ENCODE measurements around the gene VEZF1. TPM values are rescaled to one million over a fixed set of nuclear protein-coding genes. Genes with fewer than 3 reads are reported as not detected.

The VEZF1 gene
- total RNA-seq, 1 donor from 2014 or later = 35.4 TPM

DNA sequence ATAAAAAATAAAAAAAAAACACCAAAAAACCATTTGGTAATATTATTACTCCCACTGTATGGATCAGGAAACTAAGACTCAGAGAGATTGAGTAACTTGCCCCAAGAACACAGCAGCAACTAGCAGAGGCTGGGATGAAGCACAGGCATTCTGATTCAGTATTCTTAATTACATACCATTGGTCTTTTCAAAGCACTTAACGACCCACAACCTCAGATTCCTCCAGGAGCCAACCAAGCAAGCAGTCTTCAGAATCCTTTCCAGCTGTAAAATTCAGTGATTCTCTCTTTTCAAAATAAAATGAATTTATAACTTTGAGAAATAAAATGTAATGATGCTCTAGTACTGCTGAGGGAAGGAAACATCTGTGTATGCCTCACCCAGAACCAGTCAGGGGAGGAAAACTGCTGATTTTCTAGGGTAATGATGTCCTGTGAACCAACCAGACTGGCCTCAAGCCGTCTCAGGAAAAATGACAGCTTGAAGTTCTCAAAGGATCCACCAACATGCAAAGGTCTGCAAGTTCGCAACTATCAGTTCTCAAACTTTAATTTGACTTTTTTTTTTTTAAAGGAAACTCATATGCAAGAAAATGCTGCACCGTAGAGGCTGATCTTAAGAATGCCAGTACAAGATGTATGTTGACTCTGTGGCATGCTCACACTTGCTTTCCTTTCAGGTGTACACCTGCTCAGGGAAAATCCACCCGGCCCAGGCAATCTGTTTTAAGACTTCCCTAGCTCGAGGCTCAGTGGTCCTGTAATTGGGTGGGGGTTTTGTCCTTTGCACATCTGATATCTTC is 41.9 kb downstream of the VEZF1 start:
- H3K9me3 Mint-ChIP-seq = no peaks in the 10 kb centered on the region
- no peak for DNase-seq
- intact Hi-C loops (cut with micrococcal nuclease) = no loop called here
- peaks cover 40% of the 10 kb centered on the region for H3K27me3 Mint-ChIP-seq
- no peaks in the 10 kb centered on the region for H3K36me3 Mint-ChIP-seq (ENCODE audit: low read depth)
- H3K27ac Mint-ChIP-seq = peak overlapping the region; percentile 6
- H3K4me1 Mint-ChIP-seq = peaks cover 36% of the 10 kb centered on the region
- peak overlapping the region; percentile 52 for H3K4me3 Mint-ChIP-seq

GRCh38 chr17:57944908-57945307 is 43.1 kb downstream of the VEZF1 start:
- H3K4me3 Mint-ChIP-seq = no peak overlapping the region
- H3K9me3 Mint-ChIP-seq = no peaks in the 10 kb centered on the region
- H3K36me3 Mint-ChIP-seq (ENCODE audit: low read depth) = no peaks in the 10 kb centered on the region
- no peak overlapping the region for H3K27ac Mint-ChIP-seq
- no peak for DNase-seq
- peaks cover 40% of the 10 kb centered on the region for H3K4me1 Mint-ChIP-seq
- intact Hi-C loops (cut with micrococcal nuclease) = no loop called here
- peaks cover 48% of the 10 kb centered on the region for H3K27me3 Mint-ChIP-seq

DNA sequence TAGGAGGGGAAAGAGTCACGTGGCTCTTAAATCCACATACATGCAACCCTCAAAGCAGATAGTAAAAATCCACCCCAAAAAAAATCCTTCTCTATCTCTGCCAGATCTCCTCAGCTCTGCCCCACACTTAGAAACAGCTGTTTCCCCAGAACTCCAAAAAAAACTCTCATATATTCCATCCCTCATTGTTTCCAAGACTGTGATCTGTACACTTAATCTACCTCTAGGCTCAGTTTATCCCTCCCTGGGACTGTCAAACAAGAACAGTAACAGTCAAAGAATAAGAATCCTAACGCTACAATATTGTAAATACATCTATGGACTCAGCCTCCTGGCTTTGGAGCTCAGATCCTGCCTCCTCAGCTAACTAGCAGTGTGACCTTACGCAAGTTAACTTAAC is 44.4 kb downstream of the VEZF1 start:
- no peak for DNase-seq
- no peak overlapping the region for H3K4me3 Mint-ChIP-seq
- peaks cover 36% of the 10 kb centered on the region for H3K4me1 Mint-ChIP-seq
- no peak overlapping the region for H3K27ac Mint-ChIP-seq
- H3K36me3 Mint-ChIP-seq (ENCODE audit: low read depth) = no peaks in the 10 kb centered on the region
- peaks cover 48% of the 10 kb centered on the region for H3K27me3 Mint-ChIP-seq
- no peaks in the 10 kb centered on the region for H3K9me3 Mint-ChIP-seq
- intact Hi-C loops (cut with micrococcal nuclease) = no loop called here

DNA sequence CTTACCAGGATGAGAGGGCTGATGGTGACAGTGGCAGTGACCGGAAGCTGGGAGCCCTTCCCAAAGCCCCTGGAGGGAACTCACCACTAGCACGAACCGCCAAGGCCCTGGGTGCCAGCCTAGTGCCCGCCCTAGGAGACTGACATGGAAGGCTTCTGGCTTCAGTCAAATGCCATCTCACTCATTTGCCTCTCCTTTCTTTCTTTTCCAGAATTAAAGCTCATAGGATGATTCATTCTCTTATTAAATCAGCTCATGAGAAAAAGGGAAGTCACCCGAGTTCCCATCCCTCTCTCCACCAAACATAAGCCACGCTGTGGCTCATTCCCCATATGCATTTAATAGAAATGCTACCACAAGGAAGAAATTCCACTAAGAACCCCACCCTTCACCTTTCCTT is 44.9 kb downstream of the VEZF1 start:
- no peak overlapping the region for H3K4me3 Mint-ChIP-seq
- DNase-seq = no peak
- H3K27me3 Mint-ChIP-seq = peaks cover 48% of the 10 kb centered on the region
- intact Hi-C loops (cut with micrococcal nuclease) = no loop called here
- peaks cover 31% of the 10 kb centered on the region for H3K4me1 Mint-ChIP-seq
- no peaks in the 10 kb centered on the region for H3K9me3 Mint-ChIP-seq
- no peak overlapping the region for H3K27ac Mint-ChIP-seq
- H3K36me3 Mint-ChIP-seq (ENCODE audit: low read depth) = no peaks in the 10 kb centered on the region

GRCh38 chr17:57941384-57942370 is 46.4 kb downstream of the VEZF1 start:
- H3K27ac Mint-ChIP-seq = peak overlapping the region; percentile 22
- intact Hi-C loops (cut with micrococcal nuclease) = no loop called here
- H3K27me3 Mint-ChIP-seq = peaks cover 41% of the 10 kb centered on the region
- H3K4me3 Mint-ChIP-seq = no peak overlapping the region
- DNase-seq = no peak
- peaks cover 26% of the 10 kb centered on the region for H3K4me1 Mint-ChIP-seq
- no peaks in the 10 kb centered on the region for H3K9me3 Mint-ChIP-seq
- no peaks in the 10 kb centered on the region for H3K36me3 Mint-ChIP-seq (ENCODE audit: low read depth)

GRCh38 chr17:57940653-57941329 is 47.3 kb downstream of the VEZF1 start:
- no peak overlapping the region for H3K4me3 Mint-ChIP-seq
- no peak overlapping the region for H3K27ac Mint-ChIP-seq
- H3K9me3 Mint-ChIP-seq = no peaks in the 10 kb centered on the region
- DNase-seq = no peak
- peaks cover 23% of the 10 kb centered on the region for H3K4me1 Mint-ChIP-seq
- intact Hi-C loops (cut with micrococcal nuclease) = no loop called here
- no peaks in the 10 kb centered on the region for H3K36me3 Mint-ChIP-seq (ENCODE audit: low read depth)
- peaks cover 35% of the 10 kb centered on the region for H3K27me3 Mint-ChIP-seq

GRCh38 chr17:57940231-57940630 is 47.8 kb downstream of the VEZF1 start:
- no peak overlapping the region for H3K27ac Mint-ChIP-seq
- peaks cover 35% of the 10 kb centered on the region for H3K27me3 Mint-ChIP-seq
- no peaks in the 10 kb centered on the region for H3K36me3 Mint-ChIP-seq (ENCODE audit: low read depth)
- H3K4me3 Mint-ChIP-seq = no peak overlapping the region
- intact Hi-C loops (cut with micrococcal nuclease) = no loop called here
- H3K4me1 Mint-ChIP-seq = peaks cover 23% of the 10 kb centered on the region
- H3K9me3 Mint-ChIP-seq = no peaks in the 10 kb centered on the region
- DNase-seq = no peak

DNA sequence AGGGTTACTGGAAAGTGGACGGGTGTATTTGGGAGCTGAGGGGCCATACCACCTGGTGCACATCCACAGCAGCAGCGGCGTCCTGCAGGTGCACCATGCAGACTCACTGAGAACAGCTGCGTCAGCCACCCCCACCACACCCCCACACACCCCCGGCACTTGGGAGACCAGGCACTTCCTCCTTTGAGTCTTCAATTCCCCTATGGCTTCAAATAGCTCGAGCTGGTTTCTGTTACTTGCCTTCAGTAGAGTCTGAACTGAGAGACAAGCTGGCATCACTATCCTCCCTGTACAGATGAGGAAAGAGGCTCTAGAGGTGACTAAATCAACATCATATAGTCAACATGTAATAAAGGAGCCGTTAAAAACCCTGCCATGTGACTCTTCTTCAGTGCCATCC is 48.3 kb downstream of the VEZF1 start:
- DNase-seq = no peak
- intact Hi-C loops (cut with micrococcal nuclease) = no loop called here

GRCh38 chr17:57938061-57938502 is 50.0 kb downstream of the VEZF1 start:
- peaks cover 23% of the 10 kb centered on the region for H3K4me1 Mint-ChIP-seq
- no peaks in the 10 kb centered on the region for H3K36me3 Mint-ChIP-seq (ENCODE audit: low read depth)
- no peaks in the 10 kb centered on the region for H3K9me3 Mint-ChIP-seq
- H3K27ac Mint-ChIP-seq = no peak overlapping the region
- peaks cover 22% of the 10 kb centered on the region for H3K27me3 Mint-ChIP-seq
- no peak for DNase-seq
- intact Hi-C loops (cut with micrococcal nuclease) = no loop called here
- no peak overlapping the region for H3K4me3 Mint-ChIP-seq

More for the DNA sequence above, 48.3 kb downstream of the VEZF1 start:
- Mint-ChIP-seq H3K27me3 (peaks cover 32% of the 10 kb centered on the region), H3K4me1 (peaks cover 23% of the 10 kb centered on the region), H3K27ac (no peak overlapping the region), H3K9me3 (no peaks in the 10 kb centered on the region), H3K36me3 (ENCODE audit: low read depth) (no peaks in the 10 kb centered on the region), H3K4me3 (no peak overlapping the region)

- no peak for DNase-seq
- Mint-ChIP-seq H3K27ac (no peak overlapping the region), H3K4me1 (peaks cover 23% of the 10 kb centered on the region), H3K27me3 (peaks cover 20% of the 10 kb centered on the region), H3K36me3 (ENCODE audit: low read depth) (no peaks in the 10 kb centered on the region), H3K4me3 (no peak overlapping the region), H3K9me3 (no peaks in the 10 kb centered on the region)
- intact Hi-C loops (cut with micrococcal nuclease) = no loop called here
These were observed 50.6 kb downstream of the VEZF1 start for GRCh38 chr17:57937492-57937891.

- H3K27me3 Mint-ChIP-seq = peaks cover 13% of the 10 kb centered on the region
- H3K4me1 Mint-ChIP-seq = peaks cover 17% of the 10 kb centered on the region
- intact Hi-C loops (cut with micrococcal nuclease) = no loop called here
- no peak overlapping the region for H3K27ac Mint-ChIP-seq
- no peaks in the 10 kb centered on the region for H3K36me3 Mint-ChIP-seq (ENCODE audit: low read depth)
- DNase-seq = no peak
- H3K4me3 Mint-ChIP-seq = no peak overlapping the region
- H3K9me3 Mint-ChIP-seq = no peaks in the 10 kb centered on the region
These were observed 51.9 kb downstream of the VEZF1 start for GRCh38 chr17:57935833-57936807.

DNA sequence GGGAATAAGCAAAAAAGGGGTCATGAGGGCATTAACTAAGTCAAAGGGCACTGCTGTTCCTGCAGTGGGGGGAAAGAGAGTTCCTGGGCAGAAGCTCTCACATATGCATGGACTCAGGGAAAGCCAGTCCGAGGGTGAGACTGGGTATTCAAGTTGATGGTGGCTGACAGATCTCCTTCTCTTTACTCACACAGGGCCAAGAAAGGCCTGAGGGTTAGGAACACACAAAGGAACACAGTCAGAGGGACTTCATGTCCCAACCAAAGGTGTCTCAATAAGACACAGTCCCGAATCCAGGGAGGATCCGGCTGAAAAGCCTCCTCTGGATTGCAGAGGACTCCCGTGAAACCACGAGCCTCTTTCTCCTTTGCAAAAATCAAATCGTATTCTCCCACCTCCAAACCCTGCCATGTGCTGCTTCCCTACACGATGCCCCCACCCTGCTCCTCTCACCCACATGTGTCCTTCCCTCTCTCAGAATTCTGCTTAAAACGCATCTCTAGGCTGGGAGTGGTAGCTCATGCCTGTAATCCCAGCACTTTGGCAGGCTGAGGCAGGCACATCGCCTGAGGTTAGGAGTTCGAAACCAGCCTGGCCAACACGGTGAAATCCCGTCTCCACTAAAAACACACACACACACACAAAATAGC is 56.4 kb downstream of the VEZF1 start:
- Mint-ChIP-seq H3K27ac (no peak overlapping the region), H3K27me3 (peaks cover 10% of the 10 kb centered on the region), H3K9me3 (no peaks in the 10 kb centered on the region), H3K4me3 (no peak overlapping the region), H3K4me1 (no peaks in the 10 kb centered on the region), H3K36me3 (ENCODE audit: low read depth) (no peaks in the 10 kb centered on the region)
- no peak for DNase-seq
- intact Hi-C loops (cut with micrococcal nuclease) = no loop called here

All from activated CD4-positive, alpha-beta T cell treated with anti-CD3 and anti-CD28 coated beads, Interleukin-2, amount 10 ng/mL, durations not matched to agents 24 days and 14 days (primary cell).